HL-60 (cell line): ENCODE measurements around the gene NFIB.

Experiments
- DNase-seq, 2 experiments: peaks; one replicate each; pipeline ENCODE4 v3.0.0-alpha.2; 2010 to 2020; ENCODE audit warnings: low read depth in 1 of 2, low spot score in 1 of 2
- H3K27ac ChIP-seq: fragments of 250-450 bp; sonication (Bioruptor Pico); replicated peaks from 2 replicates; pipeline ENCODE4 v1.5.1; 2020; ENCODE audit warnings: mild to moderate bottlenecking, moderate library complexity
- H3K27me3 ChIP-seq: fragments of 250-450 bp; sonication (Bioruptor Pico); 2 replicates; pipeline ENCODE4 v1.5.1; 2021; ENCODE audit warnings: mild to moderate bottlenecking, moderate library complexity; ENCODE audit not compliant: insufficient read depth, poor library complexity, severe bottlenecking
- H3K4me3 ChIP-seq: replicated peaks from 2 replicates; pipeline ENCODE4 v1.5.1; 2011; ENCODE audit warnings: mild to moderate bottlenecking, control low read depth, low read length; ENCODE audit not compliant: insufficient read depth
- CTCF ChIP-seq: IDR thresholded peaks from one replicate; pipeline ENCODE4 v1.5.1; 2011; ENCODE audit warnings: low read length, control low read depth, inconsistent platforms; ENCODE audit not compliant: insufficient read depth
- GABPA ChIP-seq: IDR thresholded peaks from 2 replicates; pipeline ENCODE4 v1.6.1; 2012; ENCODE audit warnings: low read depth
- POLR2AphosphoS5 ChIP-seq: IDR thresholded peaks from 2 replicates; pipeline ENCODE4 v1.6.1; 2012; ENCODE audit warnings: low read depth
- REST ChIP-seq: IDR thresholded peaks from 2 replicates; pipeline ENCODE4 v1.6.1; 2012; ENCODE audit warnings: low read depth; ENCODE audit not compliant: insufficient replicate concordance
- SPI1 ChIP-seq: IDR thresholded peaks from 2 replicates; pipeline ENCODE4 v1.6.1; 2012; ENCODE audit warnings: low read depth, mild to moderate bottlenecking, borderline replicate concordance

Gene NFIB

GRCh38 chr9:14071484-14071883, 242.5 kb downstream of the NFIB start:
- Histone ChIP-seq H3K4me3 (no peak overlapping the region), H3K27ac (no peak overlapping the region), H3K27me3 (no peaks in the 10 kb centered on the region)
- no peak for TF ChIP-seq POLR2AphosphoS5
- no peak for TF ChIP-seq SPI1
- no peak for TF ChIP-seq REST
- TF ChIP-seq GABPA = no peak
- no peak for TF ChIP-seq CTCF
- DNase-seq = no peak

- Histone ChIP-seq H3K4me3 (no peak overlapping the region), H3K27ac (no peak overlapping the region), H3K27me3 (no peaks in the 10 kb centered on the region)
- no peak for TF ChIP-seq SPI1
- TF ChIP-seq REST = no peak
- no peak for TF ChIP-seq CTCF
- no peak for TF ChIP-seq GABPA
- TF ChIP-seq POLR2AphosphoS5 = no peak
- DNase-seq = no peak
These were observed 245.3 kb downstream of the NFIB start for GRCh38 chr9:14068690-14069089.

GRCh38 chr9:14066831-14067230, 247.1 kb downstream of the NFIB start:
- Histone ChIP-seq H3K27ac (no peak overlapping the region), H3K27me3 (no peaks in the 10 kb centered on the region), H3K4me3 (no peak overlapping the region)
- DNase-seq = no peak
- TF ChIP-seq POLR2AphosphoS5 (no peak), SPI1 (no peak), CTCF (no peak), REST (no peak), GABPA (no peak)
